NOMO-1 (cell line): Measurements from ENCODE around the gene BNIP5.
A peak's percentile ranks its signal among the peaks of the same experiment; 100 is the strongest.

Experiments
- DNase-seq, 2 experiments: peaks; one replicate each; lab custom pipeline; 2025; ENCODE audit not compliant: unreplicated experiment in 2 of 2; lab: John Stamatoyannopoulos, UW

Gene BNIP5

DNA sequence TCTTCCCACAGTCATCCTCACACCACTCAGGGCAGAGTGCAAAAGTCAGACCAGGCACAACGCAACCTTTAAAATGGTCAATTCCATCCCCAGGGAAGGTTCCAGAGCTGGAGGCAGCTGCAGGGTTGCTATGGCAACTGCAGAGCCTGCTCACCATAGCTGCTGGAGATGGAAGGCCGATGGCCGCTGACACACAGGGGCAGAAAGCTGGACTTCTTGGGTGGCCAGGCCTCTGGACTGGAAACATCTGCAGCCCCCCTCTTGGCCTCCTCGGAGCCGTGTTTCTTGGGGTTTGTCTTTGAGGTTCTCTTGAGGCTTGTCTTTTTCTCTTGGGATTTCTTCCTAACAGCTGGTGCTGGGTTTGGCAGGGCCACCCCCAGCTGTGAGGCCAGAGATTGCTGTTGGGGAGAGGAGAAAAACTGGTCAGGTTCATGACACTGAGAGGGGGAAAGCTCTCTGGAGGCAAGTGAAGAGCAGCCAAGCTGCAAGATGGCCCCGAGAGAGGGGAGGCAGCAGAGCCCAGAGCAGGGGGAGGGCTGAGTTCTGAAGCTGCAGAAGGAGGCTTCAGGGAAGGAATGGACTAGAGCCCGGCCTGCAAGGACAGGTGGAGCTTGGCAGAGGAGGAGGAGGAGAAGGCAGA is 10.2 kb downstream of the BNIP5 start:
- no peak for DNase-seq

DNA sequence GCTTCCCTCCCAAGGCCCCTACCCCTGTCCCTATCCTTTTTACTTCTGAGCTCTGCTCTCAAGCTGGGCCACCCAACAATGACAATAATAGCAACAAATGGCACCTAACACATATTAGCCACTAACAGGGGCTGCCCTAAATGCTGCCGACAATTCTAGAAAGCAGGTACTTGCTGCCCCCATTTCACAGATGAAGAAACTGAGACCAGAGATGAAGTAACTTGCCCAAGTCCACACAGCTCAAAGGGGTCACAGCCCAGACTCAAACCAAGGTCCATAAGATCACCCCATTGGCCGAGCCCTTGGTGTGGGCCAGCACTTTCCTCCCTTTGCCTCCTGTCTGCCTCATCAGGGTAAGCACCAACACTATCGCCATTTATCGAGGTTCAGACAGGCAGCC is 12.0 kb downstream of the BNIP5 start:
- no peak for DNase-seq

DNA sequence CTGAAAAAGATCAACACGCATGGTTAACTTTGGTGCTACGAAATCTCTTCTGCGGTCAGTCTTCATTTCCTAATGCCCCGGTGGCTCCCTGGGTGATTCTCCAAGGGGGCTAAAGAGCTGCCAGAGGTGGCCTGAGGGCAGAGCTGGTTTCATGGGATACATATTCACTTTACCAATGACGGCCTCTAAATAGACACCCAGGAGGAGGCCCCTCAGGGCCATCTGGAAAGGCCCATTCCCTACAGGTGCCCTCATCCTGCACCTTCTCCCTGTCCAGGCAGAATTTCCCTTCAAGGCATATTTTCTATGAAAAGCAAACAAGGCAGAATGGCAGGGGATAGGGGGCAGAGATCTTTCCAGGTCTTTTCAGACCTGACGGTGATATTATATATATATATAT is 12.5 kb downstream of the BNIP5 start:
- no peak for DNase-seq

DNA sequence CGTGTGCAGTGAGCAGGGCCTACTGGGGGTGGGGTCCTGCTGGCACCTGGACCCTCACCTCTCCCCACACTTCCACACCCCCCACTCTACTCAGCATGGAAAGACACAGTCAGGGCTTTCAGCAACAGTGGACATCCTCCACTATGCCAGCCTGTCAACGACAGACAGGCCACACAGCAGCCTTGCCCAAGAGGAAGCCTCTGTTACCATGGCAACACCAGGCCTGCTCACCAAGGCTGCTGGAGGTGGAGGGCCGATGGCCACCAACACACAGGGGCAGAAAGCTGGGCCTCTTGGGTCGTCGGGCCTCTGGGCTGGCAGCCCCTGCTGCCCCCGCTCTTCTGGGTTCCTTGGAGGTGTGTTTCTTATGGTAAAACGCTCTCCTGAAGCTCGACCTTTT is 13.6 kb downstream of the BNIP5 start:
- no peak for DNase-seq

DNA sequence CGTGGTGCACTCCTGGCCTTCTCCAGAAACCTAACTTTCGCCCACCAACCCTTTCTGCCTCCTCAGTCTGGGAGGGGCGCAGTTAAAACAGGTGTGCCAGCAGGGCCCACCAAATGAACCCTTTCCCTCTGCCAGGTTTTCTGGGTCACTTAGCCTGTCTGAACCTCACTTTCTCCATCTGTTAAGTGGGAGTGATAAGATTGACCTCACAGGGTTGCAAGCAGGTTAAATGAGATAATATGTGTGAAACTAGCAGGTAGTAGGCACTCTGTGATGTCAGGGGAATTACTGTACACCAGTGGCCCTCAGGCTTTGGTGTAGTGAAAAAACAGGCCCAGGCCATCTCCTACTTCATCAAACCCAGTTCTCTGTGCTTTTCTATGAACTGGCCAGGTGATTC is 14.1 kb downstream of the BNIP5 start:
- DNase-seq: no peak

DNA sequence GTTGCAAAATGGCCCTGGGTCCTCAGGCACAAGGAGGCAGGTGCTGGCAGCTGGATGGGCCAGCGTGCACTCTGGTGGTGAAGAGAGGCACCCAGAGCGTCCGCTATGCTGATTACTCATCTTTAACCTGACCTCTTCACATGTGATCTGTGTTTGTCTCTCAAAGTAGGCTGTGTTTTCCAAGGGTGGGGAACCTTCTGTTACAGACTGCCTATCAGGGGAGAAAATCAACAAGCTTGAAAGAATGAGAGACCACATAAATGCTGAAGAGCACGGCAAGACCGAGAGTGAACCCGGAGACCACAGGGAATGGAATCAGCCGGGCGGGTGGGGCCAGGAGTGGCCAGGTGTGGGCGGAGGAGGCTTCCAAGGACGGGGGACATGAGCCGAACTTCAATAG is 16.2 kb downstream of the BNIP5 start:
- no peak for DNase-seq

DNA sequence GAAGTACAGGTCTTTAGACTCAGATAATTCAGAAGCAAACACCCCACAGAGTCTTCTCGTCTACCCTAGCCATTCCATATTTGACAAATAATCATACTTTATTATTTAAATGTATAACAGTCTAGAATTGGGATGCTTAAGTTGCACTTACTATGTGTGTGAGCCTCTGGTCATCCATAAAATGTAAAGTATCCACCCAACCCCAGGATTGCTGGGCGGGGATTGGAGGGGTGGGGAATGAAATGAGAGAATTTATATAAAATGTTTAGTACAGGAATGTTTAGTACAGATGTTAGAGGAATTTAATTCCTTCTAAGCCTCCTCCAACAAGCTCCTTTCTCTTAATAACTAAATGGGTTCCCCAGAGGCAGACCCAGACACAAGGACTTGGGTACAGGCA is 16.9 kb downstream of the BNIP5 start:
- no peak for DNase-seq

DNA sequence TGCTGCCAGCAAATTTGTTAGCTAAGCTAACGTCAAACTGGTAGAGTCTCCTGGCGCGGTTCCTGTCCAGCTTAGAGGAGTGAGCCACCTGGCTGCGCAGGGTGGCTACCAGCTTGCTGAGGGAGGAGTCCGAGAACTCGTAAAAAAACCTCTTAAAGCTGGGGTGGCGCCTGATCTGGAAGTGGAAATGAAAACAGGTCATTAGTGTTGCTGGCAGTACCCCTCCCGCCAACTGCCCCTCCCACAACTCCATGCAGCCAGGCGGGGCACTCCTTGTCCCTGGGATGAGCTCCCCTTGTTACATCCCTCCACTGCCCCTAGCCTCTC is 17.3 kb downstream of the BNIP5 start:
- DNase-seq: no peak

DNA sequence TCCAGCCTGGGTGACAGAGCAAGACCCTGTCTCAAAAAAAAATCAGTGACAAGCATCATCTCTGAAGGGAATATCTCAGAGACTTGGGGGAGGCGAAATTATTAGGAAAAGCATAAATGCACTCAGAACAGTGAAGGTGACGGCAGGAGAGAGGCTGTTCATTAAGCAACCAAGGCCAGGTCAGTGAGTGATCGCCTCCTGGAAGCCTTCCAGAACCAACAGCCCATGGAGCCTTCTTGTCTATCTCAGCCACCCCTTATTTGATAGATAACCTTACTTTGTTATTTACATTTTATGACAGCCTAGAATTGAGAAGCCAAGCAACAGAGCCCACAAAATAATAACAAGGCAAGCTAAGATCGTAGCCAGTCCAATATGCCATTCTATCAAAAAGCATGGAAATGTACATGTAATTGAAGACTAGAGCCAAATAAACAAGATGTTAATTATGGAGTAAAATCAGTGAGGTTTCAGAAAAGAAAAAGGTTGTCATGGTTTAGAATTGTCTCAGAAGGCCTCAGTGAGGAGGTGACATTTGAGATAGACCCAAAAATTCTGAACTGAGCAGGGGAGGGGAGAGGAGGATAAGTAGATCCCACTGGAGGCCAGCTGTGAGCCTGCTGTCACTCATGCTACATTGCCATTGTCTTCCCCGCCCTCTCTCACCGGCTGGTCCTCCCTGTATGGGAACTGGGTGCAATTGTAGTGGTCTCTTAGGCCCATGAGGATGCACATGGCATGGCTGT is 17.8 kb downstream of the BNIP5 start:
- no peak for DNase-seq

DNA sequence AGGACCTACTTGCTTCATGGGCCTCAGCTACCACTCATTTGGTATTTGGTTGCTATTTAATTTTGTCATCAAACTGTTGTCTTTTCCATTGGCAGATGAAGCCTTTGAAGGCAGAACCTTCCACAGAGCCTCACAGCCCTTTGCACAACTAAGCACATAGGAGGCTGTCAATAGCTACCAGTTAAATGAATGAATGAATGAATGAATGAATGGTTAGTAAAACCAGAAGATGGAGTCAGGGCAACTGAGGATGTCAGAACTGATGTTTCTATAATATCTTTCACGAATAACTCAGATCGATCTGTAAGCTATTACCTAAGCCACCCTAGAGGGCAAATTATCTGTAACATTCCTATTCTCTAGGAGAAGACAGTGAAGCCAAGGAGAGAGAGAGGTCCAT is 19.1 kb downstream of the BNIP5 start:
- DNase-seq: no peak

DNA sequence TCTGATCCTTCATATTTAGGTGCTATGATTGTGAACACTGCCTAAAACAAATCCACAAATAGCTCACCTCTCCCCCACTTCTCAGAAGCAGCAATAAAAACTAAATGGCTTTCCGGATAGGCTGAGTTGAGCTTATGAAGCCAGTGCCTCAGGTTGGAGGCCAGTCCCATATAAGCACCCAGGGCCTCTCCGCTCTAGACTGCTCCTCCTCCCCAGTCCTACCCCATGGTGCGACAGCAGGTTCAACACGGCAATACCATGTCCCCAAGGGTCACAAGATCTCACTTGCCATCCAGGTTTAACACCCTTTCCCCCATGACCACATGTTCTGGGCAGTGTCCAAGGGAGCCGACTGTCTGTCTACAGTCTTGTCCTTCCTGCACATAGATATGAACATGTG is 20.8 kb downstream of the BNIP5 start:
- DNase-seq: no peak

DNA sequence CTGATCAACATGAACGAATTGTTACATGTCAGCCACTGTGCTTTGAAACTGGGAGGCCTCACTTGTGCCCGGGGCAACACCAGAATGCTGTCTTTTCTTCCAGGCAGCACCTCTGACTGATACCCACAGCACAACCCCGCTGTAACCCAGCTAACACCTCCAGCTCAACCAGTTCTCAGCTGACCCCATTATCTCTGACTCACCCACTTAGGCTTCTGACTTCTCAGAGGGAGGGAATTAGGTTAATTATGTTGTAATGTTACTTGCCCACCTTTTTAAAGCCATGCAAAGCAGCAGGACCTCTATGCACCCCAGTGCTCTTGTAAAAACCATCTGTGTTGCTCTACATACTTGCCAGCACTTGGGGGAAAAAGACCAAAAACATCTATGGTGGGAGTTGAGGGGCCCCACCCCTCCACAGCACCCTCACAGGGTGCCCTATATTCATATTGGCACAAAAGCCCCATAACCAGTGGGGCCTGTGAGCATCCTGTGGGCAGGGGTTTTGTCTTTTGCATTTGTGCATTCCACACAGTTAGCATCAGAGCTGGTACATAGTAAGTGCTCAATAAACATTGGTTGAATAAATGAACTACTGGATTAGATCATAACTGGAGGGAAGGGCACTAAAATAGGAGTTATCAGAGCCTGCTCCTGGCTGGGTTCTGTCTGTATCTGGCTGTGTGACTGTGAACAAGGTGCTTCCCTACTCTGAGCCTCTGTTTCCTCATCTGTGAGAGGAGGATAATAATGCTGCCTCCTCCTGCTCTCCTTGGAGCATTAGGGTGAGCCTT is 22.3 kb downstream of the BNIP5 start:
- DNase-seq: peak; percentile 58 to 72

DNA sequence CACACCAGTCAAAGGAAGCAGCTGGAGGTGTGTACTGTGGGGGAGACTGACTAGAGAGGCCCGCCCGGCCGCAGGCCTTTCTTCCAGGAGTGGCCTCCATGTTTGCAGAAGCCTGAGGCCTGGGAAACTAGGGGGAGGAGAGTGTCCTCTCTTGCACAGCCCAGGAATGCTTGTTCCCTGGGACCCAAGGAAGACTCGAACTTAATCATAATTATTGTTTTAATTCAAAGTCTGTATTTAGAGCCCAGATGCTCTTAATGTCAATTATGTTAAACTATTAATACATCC is 23.1 kb downstream of the BNIP5 start:
- no peak for DNase-seq

DNA sequence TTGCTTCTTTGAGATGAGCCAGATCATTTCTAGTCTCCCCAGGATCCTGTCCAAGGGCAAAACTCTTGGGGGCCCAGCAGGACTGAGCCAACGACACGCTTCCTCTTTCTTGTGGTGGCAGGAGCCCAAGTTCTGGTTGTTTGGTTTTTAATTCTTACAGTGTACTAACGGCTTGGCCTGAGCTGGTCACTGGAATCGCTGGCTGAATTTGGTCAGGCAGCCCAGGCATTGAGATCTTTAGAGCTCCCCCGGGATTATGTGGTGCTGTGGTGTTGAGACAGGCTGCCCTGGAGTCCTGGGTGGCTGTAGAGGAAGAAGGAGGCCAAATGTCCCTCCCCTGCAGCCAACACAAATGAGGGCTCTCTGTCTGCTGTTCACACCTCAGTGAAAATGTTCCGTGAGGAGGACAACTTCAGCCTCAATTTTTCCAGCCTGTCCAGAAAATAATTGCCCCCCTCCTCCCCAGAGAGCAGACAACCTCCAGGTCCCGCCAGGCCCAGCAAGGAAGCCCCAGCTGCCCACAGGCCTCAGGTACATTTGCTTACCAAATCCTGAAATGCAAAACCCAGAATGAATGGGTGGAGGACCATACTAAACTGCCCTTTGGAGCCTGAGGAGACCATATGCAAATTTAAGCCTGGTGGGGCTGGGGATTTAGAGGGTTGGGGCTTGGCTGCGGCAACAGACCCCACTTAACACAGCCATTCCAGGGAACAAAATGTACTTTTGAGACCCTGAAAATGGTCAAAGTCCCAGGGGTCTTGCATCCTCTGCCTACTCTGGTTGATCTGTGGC is 23.6 kb downstream of the BNIP5 start:
- peak; percentile 88 to 93 for DNase-seq

DNA sequence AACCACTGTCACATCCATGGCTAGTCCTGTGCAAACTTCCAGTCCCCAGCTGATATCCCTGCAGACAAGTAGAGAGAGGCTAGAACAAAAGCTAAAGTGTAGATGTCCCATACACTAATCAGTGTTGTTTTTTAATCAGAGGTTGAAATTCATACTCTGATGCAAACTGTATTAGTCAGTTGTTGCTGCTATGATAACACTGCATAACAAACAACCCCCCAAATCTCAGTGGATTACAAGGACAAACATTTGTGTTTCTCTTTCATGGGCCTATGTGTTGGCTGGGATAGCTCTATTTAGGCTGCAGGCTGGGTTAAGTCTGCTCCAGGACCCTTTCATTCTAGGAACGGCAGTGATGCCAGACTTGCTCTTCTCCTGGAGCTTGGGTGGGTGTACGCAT is 26.8 kb downstream of the BNIP5 start:
- DNase-seq: no peak

DNA sequence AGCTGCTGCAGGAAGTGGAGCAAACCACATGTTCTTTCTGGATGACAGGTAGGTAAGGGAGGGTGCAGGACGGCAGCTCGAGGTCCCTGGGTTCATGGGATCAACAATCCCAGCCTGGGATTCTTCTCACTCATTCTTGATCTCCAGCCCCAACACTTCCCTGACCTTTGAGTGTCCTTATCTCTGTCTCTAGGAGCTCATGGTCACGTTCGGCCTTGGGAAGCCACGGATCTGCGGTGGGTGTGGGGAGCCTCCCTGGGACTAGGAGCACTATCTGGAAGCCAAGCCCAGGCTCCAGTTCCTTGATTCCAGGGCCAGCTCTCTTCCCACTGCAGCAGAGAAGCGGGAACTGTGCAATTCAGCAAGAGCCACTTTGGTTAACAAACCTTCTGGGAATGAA is 27.5 kb downstream of the BNIP5 start:
- no peak for DNase-seq

DNA sequence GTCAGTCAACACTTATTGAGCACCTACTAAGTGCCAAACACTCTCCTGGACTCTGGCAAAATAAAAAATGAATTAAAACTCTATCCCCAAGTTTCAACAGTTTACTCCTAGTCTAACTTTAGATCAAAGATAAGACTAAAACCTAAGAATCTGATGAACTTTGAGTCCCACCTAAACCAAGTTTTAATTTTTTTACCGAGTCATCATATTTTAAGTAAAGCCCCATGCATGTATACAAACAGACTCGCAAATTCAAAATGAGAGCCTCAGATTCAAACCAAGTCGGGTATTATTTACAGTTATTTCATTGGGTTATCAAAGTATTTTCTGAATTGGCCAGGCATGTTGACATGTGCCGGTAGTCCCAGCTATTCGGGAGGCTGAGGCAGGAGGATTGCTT is 28.2 kb downstream of the BNIP5 start:
- no peak for DNase-seq

DNA sequence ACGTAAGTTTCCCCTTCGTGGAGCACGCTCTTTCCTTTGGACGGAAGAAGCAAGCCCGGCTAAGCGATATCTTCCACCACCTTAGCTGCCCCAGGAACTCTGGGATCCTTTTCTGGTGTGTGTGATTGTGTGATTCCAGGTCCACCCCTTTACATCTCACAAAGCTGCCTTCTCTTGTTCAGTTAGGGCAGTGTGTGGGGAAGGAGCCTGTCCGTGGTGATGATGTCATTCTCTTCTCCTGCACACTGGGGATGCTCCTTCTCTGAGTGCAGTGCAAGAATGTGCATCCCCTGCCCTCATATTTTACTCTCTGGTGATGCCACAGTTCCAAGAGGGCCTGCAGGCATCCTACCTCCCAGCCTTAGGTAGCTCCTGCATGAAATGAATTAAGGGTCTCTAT is 30.3 kb downstream of the BNIP5 start:
- DNase-seq: no peak

DNA sequence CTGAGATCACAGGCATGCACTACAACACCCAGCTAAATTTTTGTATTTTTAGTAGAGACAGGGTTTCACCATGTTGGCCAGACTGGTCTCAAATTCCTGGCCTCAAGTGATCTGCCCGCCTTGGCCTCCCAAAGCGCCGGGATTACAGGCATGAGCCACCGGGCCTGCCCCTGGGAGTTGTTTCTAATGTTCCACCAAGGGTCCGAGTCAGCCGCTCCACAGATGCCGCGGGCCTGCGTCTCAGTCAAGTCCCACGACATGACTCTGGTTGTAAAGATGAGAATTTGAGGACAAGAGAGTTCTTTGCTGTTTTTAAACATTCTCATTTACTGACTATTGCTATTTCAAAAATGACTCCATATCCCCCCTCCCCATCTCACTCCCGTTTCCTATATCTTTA is 30.8 kb downstream of the BNIP5 start:
- no peak for DNase-seq

DNA sequence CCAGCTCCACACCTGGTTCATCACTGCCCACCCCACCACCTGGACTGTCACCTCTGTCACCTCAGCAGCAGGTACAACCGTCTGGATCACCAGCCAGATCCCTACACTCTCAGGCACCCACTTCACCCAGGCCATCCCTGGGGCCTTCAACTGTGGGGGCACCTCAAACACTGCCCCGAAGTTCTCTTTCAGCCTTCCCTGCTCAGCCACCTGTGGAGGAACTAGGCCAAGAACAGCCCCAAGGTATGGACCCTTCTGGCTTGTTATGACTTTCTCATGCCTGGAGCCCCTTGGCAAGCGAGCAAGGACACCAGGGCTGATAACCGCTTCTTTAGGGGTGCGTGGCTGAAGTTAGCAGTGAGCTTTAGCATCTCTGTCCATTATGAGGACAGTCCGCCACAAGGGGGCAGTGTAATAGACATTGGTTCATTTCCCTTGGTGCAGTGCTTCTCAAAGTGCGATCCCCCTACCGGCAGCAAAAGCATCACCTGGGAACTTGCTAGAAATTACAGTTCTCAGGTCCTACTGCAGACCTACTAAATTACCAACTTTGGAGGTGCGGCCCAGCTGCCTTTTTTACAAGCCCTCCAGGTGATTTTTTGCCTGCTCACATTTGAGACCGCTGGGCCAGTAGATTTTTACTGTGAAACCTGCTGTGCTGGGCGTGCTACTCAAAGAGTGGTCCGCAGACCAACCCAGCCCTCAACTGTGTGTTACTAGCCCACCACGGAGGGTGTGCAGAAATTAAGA is 34.3 kb downstream of the BNIP5 start:
- peak; percentile 58 to 82 for DNase-seq

DNA sequence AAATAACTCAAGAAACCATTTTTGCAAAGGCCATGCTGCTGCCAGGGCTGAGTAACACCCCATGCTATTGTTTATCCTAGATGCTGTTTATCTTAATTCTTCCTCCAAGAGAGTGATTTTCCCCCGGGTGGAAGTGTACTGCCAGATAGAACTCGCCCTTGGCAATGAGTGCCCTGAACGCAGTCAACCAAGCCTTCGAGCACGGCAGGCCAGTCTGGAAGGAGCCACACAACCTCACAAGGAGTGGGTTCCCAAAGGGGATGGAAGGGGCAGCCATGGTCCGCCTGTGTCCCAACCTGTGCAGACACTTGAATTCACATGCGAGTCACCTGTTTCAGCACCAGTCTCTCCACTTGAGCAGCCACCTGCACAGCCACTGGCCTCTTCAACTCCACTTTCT is 34.9 kb downstream of the BNIP5 start:
- DNase-seq: no peak
